MM.1S (cell line): Measurements from ENCODE around the gene MINDY4.

Source experiments
- DNase-seq: peaks from one replicate; pipeline ENCODE4 v3.0.0-alpha.2; 2015
- H2AFZ ChIP-seq: fragments of 300-600 bp; sonication (generic); 2 replicates; pipeline ENCODE4 v1.6.0; 2016; ENCODE audit warnings: antibody characterized with exemption, low read length
- H3F3A ChIP-seq: fragments of 300-600 bp; sonication (generic); 2 replicates; pipeline ENCODE4 v1.6.1; 2016; ENCODE audit warnings: mild to moderate bottlenecking, antibody characterized with exemption, low read length, moderate library complexity, mixed read lengths; ENCODE audit not compliant: insufficient read depth
- H3K27ac ChIP-seq: fragments of 300-600 bp; sonication (generic); 2 replicates; pipeline ENCODE4 v1.5.1; 2016; ENCODE audit warnings: mild to moderate bottlenecking, low read length
- H3K27me3 ChIP-seq: fragments of 300-600 bp; sonication (generic); replicated peaks from 2 replicates; pipeline ENCODE4 v1.6.0; 2016; ENCODE audit warnings: low read length; ENCODE audit not compliant: insufficient read depth
- H3K36me3 ChIP-seq: fragments of 300-600 bp; sonication (generic); replicated peaks from 2 replicates; pipeline ENCODE4 v1.6.1; 2016; ENCODE audit warnings: mild to moderate bottlenecking, low read length, mixed read lengths; ENCODE audit not compliant: insufficient read depth
- H3K4me1 ChIP-seq: fragments of 300-600 bp; sonication (generic); 2 replicates; pipeline ENCODE4 v1.6.1; 2016; ENCODE audit warnings: low read length, mixed read lengths
- H3K4me2 ChIP-seq: fragments of 300-600 bp; sonication (generic); 2 replicates; pipeline ENCODE4 v1.6.0; 2016; ENCODE audit warnings: low read depth, low read length
- H3K4me3 ChIP-seq: fragments of 300-600 bp; sonication (generic); 2 replicates; pipeline ENCODE4 v1.5.1; 2016; ENCODE audit warnings: low read length, mixed read lengths
- H3K79me2 ChIP-seq: fragments of 300-600 bp; sonication (generic); 2 replicates; pipeline ENCODE4 v1.6.1; 2016; ENCODE audit warnings: mixed run types, low read length, mixed read lengths
- H3K9ac ChIP-seq: fragments of 300-600 bp; sonication (generic); 2 replicates; pipeline ENCODE4 v1.6.1; 2016; ENCODE audit warnings: low read length, mixed read lengths
- H3K9me2 ChIP-seq: fragments of 300-600 bp; sonication (generic); replicated peaks from 2 replicates; pipeline ENCODE4 v1.6.1; 2016; ENCODE audit warnings: mild to moderate bottlenecking, low read length, mixed read lengths; ENCODE audit not compliant: insufficient read depth
- H3K9me3 ChIP-seq: fragments of 300-600 bp; sonication (generic); replicated peaks from 2 replicates; pipeline ENCODE4 v1.6.1; 2016; ENCODE audit warnings: mild to moderate bottlenecking, low read length, mixed read lengths; ENCODE audit not compliant: insufficient read depth
- H4K20me1 ChIP-seq: fragments of 300-600 bp; sonication (generic); 2 replicates; pipeline ENCODE4 v1.6.1; 2016; ENCODE audit warnings: mild to moderate bottlenecking, low read length, moderate library complexity, mixed read lengths; ENCODE audit not compliant: insufficient read depth
- CTCF ChIP-seq: fragments of 300-600 bp; sonication (generic); IDR thresholded peaks from 2 replicates; pipeline ENCODE4 v1.5.1; 2016; ENCODE audit warnings: antibody characterized with exemption, low read length, mixed read lengths
- EZH2 ChIP-seq: fragments of 300-600 bp; sonication (generic); optimal IDR thresholded peaks from 2 replicates; pipeline ENCODE3; 2017; ENCODE audit warnings: low read depth, mild to moderate bottlenecking, antibody characterized with exemption, low read length, mixed read lengths
- EZH2phosphoT487 ChIP-seq: fragments of 300-600 bp; sonication (generic); IDR thresholded peaks from 2 replicates; pipeline ENCODE4 v1.6.1; 2018; ENCODE audit warnings: antibody characterized with exemption, low read length

MINDY4 gene

GRCh38 chr7:30780941-30781340 lies 9.7 kb downstream of the MINDY4 start:
- H3F3A ChIP-seq: no peaks in the 10 kb centered on the region
- H3K9me2 ChIP-seq: no peaks in the 10 kb centered on the region
- no peak overlapping the region for H3K9ac ChIP-seq
- H3K9me3 ChIP-seq: no peaks in the 10 kb centered on the region
- no peaks in the 10 kb centered on the region for H3K4me1 ChIP-seq
- no peaks in the 10 kb centered on the region for H3K79me2 ChIP-seq
- H3K36me3 ChIP-seq: no peaks in the 10 kb centered on the region
- H3K27me3 ChIP-seq: no peaks in the 10 kb centered on the region
- no peak overlapping the region for H2AFZ ChIP-seq
- no peak overlapping the region for H3K27ac ChIP-seq
- H3K4me3 ChIP-seq: no peak overlapping the region
- H4K20me1 ChIP-seq: no peaks in the 10 kb centered on the region
- TF ChIP-seq EZH2phosphoT487: no peak
- no peak for TF ChIP-seq EZH2
- no peak for DNase-seq
- no peak overlapping the region for H3K4me2 ChIP-seq

- H3F3A ChIP-seq: no peaks in the 10 kb centered on the region
- no peak overlapping the region for H2AFZ ChIP-seq
- no peaks in the 10 kb centered on the region for H3K36me3 ChIP-seq
- no peaks in the 10 kb centered on the region for H4K20me1 ChIP-seq
- no peak overlapping the region for H3K9ac ChIP-seq
- no peaks in the 10 kb centered on the region for H3K4me1 ChIP-seq
- H3K9me2 ChIP-seq: no peaks in the 10 kb centered on the region
- DNase-seq: no peak
- H3K27me3 ChIP-seq: no peaks in the 10 kb centered on the region
- H3K79me2 ChIP-seq: no peaks in the 10 kb centered on the region
- TF ChIP-seq EZH2phosphoT487 (no peak), CTCF (no peak), EZH2 (no peak)
- no peak overlapping the region for H3K27ac ChIP-seq
- no peak overlapping the region for H3K4me2 ChIP-seq
- no peak overlapping the region for H3K4me3 ChIP-seq
- H3K9me3 ChIP-seq: no peaks in the 10 kb centered on the region
Observed at GRCh38 chr7:30782690-30783089, 11.5 kb downstream of the MINDY4 start.

GRCh38 chr7:30785786-30786185 lies 14.6 kb downstream of the MINDY4 start:
- no peak overlapping the region for H3K4me3 ChIP-seq
- no peaks in the 10 kb centered on the region for H3K79me2 ChIP-seq
- no peaks in the 10 kb centered on the region for H3K9me2 ChIP-seq
- no peak overlapping the region for H3K4me2 ChIP-seq
- H4K20me1 ChIP-seq: no peaks in the 10 kb centered on the region
- no peaks in the 10 kb centered on the region for H3K36me3 ChIP-seq
- TF ChIP-seq CTCF (no peak), EZH2phosphoT487 (no peak), EZH2 (no peak)
- H2AFZ ChIP-seq: no peak overlapping the region
- no peaks in the 10 kb centered on the region for H3K27me3 ChIP-seq
- DNase-seq: no peak
- no peaks in the 10 kb centered on the region for H3K4me1 ChIP-seq
- no peak overlapping the region for H3K9ac ChIP-seq
- no peak overlapping the region for H3K27ac ChIP-seq
- no peaks in the 10 kb centered on the region for H3F3A ChIP-seq
- H3K9me3 ChIP-seq: no peaks in the 10 kb centered on the region

- H3F3A ChIP-seq: no peaks in the 10 kb centered on the region
- H3K9me2 ChIP-seq: no peaks in the 10 kb centered on the region
- no peak overlapping the region for H3K9ac ChIP-seq
- TF ChIP-seq EZH2 (no peak), CTCF (no peak), EZH2phosphoT487 (no peak)
- H3K36me3 ChIP-seq: no peaks in the 10 kb centered on the region
- H3K27me3 ChIP-seq: no peaks in the 10 kb centered on the region
- H4K20me1 ChIP-seq: no peaks in the 10 kb centered on the region
- H3K4me1 ChIP-seq: no peaks in the 10 kb centered on the region
- H3K79me2 ChIP-seq: no peaks in the 10 kb centered on the region
- no peak for DNase-seq
- H3K4me3 ChIP-seq: no peak overlapping the region
- H2AFZ ChIP-seq: no peak overlapping the region
- no peak overlapping the region for H3K4me2 ChIP-seq
- no peaks in the 10 kb centered on the region for H3K9me3 ChIP-seq
- H3K27ac ChIP-seq: no peak overlapping the region
Observed at GRCh38 chr7:30787486-30787885, 16.3 kb downstream of the MINDY4 start.
